Measurements from ENCODE around the gene RHOT2. TPM values are rescaled to one million over a fixed set of nuclear protein-coding genes. Genes with fewer than 3 reads are reported as not detected.
A peak's percentile ranks its signal among the peaks of the same experiment; 100 is the strongest.

The RHOT2 gene
- total RNA-seq: 96.0 and 106 TPM in 2 replicates
- 139 and 190 TPM in 2 replicates for polyA plus RNA-seq
- 50.4 and 72.9 TPM in 2 replicates for polyA plus RNA-seq (2011; cell fraction: cytosol; rRNA removed)
- 619 and 686 TPM in 2 replicates for polyA plus RNA-seq (2011; cell fraction: nucleus; rRNA removed)
- polyA plus RNA-seq (2012): 65.9 and 88.5 TPM in 2 replicates
- polyA minus RNA-seq: 41.9 and 43.1 TPM in 2 replicates
- 29.7 TPM for polyA minus RNA-seq (2011; cell fraction: cytosol; rRNA and poly(A)+ RNA removed)
- polyA minus RNA-seq (2011; cell fraction: nucleus; rRNA and poly(A)+ RNA removed): 50.2 and 91.7 TPM in 2 replicates
- Bru-seq, nascent RNA: percentile 50 among the genes with signal in this experiment
- percentile 88 among the genes with signal in this experiment for BruChase-seq, experiment 1, labeled RNA remaining after a 6-hour chase
- BruChase-seq, experiment 2, labeled RNA remaining after a 2-hour chase: percentile 81 among the genes with signal in this experiment
- long read RNA-seq, transcript RHOT2-201 (19 exons, 2,539 nt): major isoform, 42 of 211 reads
- long read RNA-seq, partial matches to known transcripts: 22 of 211 reads
- long read RNA-seq, other reads (novel, unspliced or antisense): 143 of 211 reads

GRCh38 chr16:667780-668518, at the start of gene RHOT2:
Gene RHOT2 (plus strand): TSS chr16:668132. CDS start chr16:668200, 68 bp downstream.
- H3K4me2 ChIP-seq (ENCODE audit: insufficient read depth, low read length): peak within 1 kb of the TSS; percentile 59
- peak within 1 kb of the TSS; percentile 81 for H3K9ac ChIP-seq (replicated peaks; ENCODE audit: extremely low read depth, insufficient read depth, low read length)
- no peaks in the 10 kb centered on the region for H3K27me3 ChIP-seq (ENCODE audit: control insufficient read depth in 2 of 2, insufficient read depth in 2 of 2, low read length in 2 of 2)
- peak; percentile 86 for DNase-seq (ENCODE audit: low read depth, low spot score)
- intact Hi-C loops (cut with micrococcal nuclease) (loop anchor here (1.0 kb wide), 2 partner anchors 11 to 79 kb away; no protein-coding TSS in a partner anchor), dilution Hi-C loops (cut with MboI; ENCODE audit: extremely low pct_ligation_motif_present, low sequenced_read_pairs) (no loop called here)
- TF ChIP-seq POLR2AphosphoS5 (IDR thresholded peaks at IDR 0.05; ENCODE audit: insufficient read depth, low read depth, low read length) (peak; percentile 92), MYC (IDR thresholded peaks at IDR 0.05; ENCODE audit: low read depth, low read length) (no peak), JUN (IDR thresholded peaks at IDR 0.05; ENCODE audit: borderline replicate concordance, insufficient read depth, insufficient read length, low read depth) (no peak), FOS (IDR thresholded peaks at IDR 0.05; ENCODE audit: borderline replicate concordance, insufficient read depth, low read length) (no peak), EZH2 (IDR thresholded peaks at IDR 0.05; ENCODE audit: borderline replicate concordance, low read depth, low read length, severe bottlenecking) (no peak), CTCF (IDR thresholded peaks at IDR 0.05; ENCODE audit: extremely low read depth in 1 of 2, insufficient read depth in 1 of 2, low read depth in 1 of 2, low read length in 2 of 2) (peak; percentile 70 to 96), POLR2A (IDR thresholded peaks at IDR 0.05; ENCODE audit: low read depth, low read length) (peak; percentile 79), MAX (IDR thresholded peaks at IDR 0.05; ENCODE audit: insufficient read depth, insufficient read length) (no peak), GATA2 (IDR thresholded peaks at IDR 0.05; ENCODE audit: insufficient read depth, insufficient read length, low read depth, low read length) (no peak)
- peak within 1 kb of the TSS; percentile 48 for H3K27ac ChIP-seq (ENCODE audit: insufficient read depth, low read depth, low read length)
- no peaks in the 10 kb centered on the region for H3K4me1 ChIP-seq (ENCODE audit: control insufficient read depth, extremely low read depth, insufficient read depth, low read length)
- H3K79me2 ChIP-seq (ENCODE audit: control insufficient read depth, insufficient read depth, low read length): peaks cover 18% of the 10 kb centered on the region
- no peaks in the 10 kb centered on the region for H3K9me3 ChIP-seq (replicated peaks; ENCODE audit: control insufficient read depth, insufficient read depth, low read length)
- FAIRE-seq: peak; percentile 79
- peak within 1 kb of the TSS; percentile 79 for H2AFZ ChIP-seq (ENCODE audit: low read depth, low read length)
- CTCF ChIA-PET: interaction anchor here (0.7 to 1.8 kb wide), 5 partner anchors 8 to 89 kb away, joined by 3 to 6 read pairs (median 4); partner anchors contain the start of gene STUB1
- no peaks in the 10 kb centered on the region for H3K9me1 ChIP-seq (replicated peaks; ENCODE audit: control insufficient read depth, extremely low read depth, insufficient read depth, low read length)
- H3K36me3 ChIP-seq (ENCODE audit: control insufficient read depth in 2 of 2, extremely low read depth in 1 of 2, insufficient read depth in 2 of 2, low read length in 2 of 2): peaks cover 5 to 29% of the 10 kb centered on the region in 2 experiments
- BruUV-seq (replicated peaks): no TSS peak
- no peaks in the 10 kb centered on the region for H4K20me1 ChIP-seq (replicated peaks; ENCODE audit: control insufficient read depth, extremely low read depth, insufficient read depth, low read length)
- POLR2A ChIA-PET: no interaction called here
- H3K4me3 ChIP-seq (replicated peaks in 1 of 3; ENCODE audit: insufficient read depth in 1 of 3, low read depth in 1 of 3, low read length in 3 of 3): peak within 1 kb of the TSS; percentile 65 to 80 (median 79)

Data from endothelial cell of umbilical vein (primary cell).